Measurements from ENCODE around the gene STKLD1. TPM values are rescaled to one million over a fixed set of nuclear protein-coding genes. Genes with fewer than 3 reads are reported as not detected.

Gene STKLD1
- total RNA-seq, 4 donors from 2014 or later: not detected

DNA sequence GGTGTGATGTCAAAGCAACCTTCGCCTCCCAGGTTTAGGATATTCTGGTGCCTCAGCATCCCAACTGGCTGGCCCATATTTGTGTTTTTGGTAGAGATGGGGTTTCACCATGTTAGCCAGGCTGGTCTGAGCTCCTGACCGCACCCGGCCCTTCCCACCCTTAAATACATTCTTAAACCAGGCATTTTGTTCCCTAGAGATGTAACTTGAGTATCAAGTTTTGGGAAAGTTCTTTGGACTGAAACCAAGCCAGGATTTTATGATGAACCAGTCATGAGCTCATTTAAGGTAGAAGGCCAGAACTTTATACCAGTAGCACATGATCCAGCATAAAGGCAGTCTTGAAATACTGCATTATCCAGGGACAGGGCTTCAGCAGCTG is 24.6 kb upstream of the STKLD1 start:
- TF ChIP-seq, protein P1, sequence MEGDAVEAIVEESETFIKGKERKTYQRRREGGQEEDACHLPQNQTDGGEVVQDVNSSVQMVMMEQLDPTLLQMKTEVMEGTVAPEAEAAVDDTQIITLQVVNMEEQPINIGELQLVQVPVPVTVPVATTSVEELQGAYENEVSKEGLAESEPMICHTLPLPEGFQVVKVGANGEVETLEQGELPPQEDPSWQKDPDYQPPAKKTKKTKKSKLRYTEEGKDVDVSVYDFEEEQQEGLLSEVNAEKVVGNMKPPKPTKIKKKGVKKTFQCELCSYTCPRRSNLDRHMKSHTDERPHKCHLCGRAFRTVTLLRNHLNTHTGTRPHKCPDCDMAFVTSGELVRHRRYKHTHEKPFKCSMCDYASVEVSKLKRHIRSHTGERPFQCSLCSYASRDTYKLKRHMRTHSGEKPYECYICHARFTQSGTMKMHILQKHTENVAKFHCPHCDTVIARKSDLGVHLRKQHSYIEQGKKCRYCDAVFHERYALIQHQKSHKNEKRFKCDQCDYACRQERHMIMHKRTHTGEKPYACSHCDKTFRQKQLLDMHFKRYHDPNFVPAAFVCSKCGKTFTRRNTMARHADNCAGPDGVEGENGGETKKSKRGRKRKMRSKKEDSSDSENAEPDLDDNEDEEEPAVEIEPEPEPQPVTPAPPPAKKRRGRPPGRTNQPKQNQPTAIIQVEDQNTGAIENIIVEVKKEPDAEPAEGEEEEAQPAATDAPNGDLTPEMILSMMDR (IDR thresholded peaks at IDR 0.05): no peak
- DNase-seq (ENCODE audit: low spot score) (no peak), ATAC-seq (ENCODE audit: low FRiP score) (no peak)

GRCh38 chr9:133351908-133352634 is 24.1 kb upstream of the STKLD1 start:
- DNase-seq (ENCODE audit: low spot score) (no peak), ATAC-seq (ENCODE audit: low FRiP score) (no peak)
- TF ChIP-seq, protein P1 (IDR thresholded peaks at IDR 0.05): no peak

- ATAC-seq (ENCODE audit: low FRiP score) (no peak), DNase-seq (ENCODE audit: low spot score) (no peak)
- TF ChIP-seq, protein P1 (IDR thresholded peaks at IDR 0.05): no peak
These were observed 23.4 kb upstream of the STKLD1 start for GRCh38 chr9:133352635-133353340.

GRCh38 chr9:133353548-133353947 is 22.6 kb upstream of the STKLD1 start:
- DNase-seq (ENCODE audit: low spot score) (no peak), ATAC-seq (ENCODE audit: low FRiP score) (no peak)
- TF ChIP-seq, protein P1 (IDR thresholded peaks at IDR 0.05): no peak

DNA sequence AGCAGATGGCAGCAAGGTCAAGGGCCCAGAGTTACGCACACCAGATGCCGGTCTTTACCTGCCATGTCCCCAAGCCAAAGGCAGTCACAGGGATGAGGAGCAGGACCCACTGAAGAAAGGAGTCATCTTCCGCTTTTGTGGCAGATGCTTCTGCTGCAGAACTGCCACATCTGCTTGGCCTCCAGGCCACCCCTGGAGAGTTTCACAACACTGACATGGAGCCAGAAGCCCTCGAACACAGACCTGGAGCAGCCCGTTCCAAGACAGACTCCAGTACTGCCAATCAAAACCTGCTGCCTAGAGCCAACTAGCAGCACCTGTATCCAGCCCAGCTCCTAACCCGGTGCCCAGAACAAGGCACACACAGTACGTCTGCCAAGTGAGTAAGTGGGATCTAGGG is 21.4 kb upstream of the STKLD1 start:
- ATAC-seq (ENCODE audit: low FRiP score): no peak
- no peak for DNase-seq (ENCODE audit: low spot score)
- TF ChIP-seq, protein P1 (IDR thresholded peaks at IDR 0.05): no peak

GRCh38 chr9:133355881-133356357 is 20.2 kb upstream of the STKLD1 start:
- TF ChIP-seq, protein P1 (IDR thresholded peaks at IDR 0.05): no peak

More at GRCh38 chr9:133355881-133356357, 20.2 kb upstream of the STKLD1 start:
- DNase-seq (ENCODE audit: low spot score): no peak
- ATAC-seq (ENCODE audit: low FRiP score): peak; percentile 3
